ENCODE measurements around the gene PRDM5.

GRCh38 chr4:120730777-120731320 lies 191.7 kb downstream of the PRDM5 start:
- TF ChIP-seq, protein P1, sequence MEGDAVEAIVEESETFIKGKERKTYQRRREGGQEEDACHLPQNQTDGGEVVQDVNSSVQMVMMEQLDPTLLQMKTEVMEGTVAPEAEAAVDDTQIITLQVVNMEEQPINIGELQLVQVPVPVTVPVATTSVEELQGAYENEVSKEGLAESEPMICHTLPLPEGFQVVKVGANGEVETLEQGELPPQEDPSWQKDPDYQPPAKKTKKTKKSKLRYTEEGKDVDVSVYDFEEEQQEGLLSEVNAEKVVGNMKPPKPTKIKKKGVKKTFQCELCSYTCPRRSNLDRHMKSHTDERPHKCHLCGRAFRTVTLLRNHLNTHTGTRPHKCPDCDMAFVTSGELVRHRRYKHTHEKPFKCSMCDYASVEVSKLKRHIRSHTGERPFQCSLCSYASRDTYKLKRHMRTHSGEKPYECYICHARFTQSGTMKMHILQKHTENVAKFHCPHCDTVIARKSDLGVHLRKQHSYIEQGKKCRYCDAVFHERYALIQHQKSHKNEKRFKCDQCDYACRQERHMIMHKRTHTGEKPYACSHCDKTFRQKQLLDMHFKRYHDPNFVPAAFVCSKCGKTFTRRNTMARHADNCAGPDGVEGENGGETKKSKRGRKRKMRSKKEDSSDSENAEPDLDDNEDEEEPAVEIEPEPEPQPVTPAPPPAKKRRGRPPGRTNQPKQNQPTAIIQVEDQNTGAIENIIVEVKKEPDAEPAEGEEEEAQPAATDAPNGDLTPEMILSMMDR (IDR thresholded peaks at IDR 0.05; ENCODE audit: poor library complexity, severe bottlenecking): no peak
- no peak for TF ChIP-seq EZH2 (IDR thresholded peaks at IDR 0.05; ENCODE audit: borderline replicate concordance, insufficient read depth, low read length, poor library complexity, severe bottlenecking)
- no peak for TF ChIP-seq MXI1 (conservative IDR thresholded peaks at IDR 0.05; ENCODE audit: poor library complexity, severe bottlenecking)
- TF ChIP-seq RAD21 (conservative IDR thresholded peaks at IDR 0.05): no peak
- no peak for TF ChIP-seq EP300 (conservative IDR thresholded peaks at IDR 0.05; ENCODE audit: poor library complexity, severe bottlenecking)
- TF ChIP-seq, protein P2, sequence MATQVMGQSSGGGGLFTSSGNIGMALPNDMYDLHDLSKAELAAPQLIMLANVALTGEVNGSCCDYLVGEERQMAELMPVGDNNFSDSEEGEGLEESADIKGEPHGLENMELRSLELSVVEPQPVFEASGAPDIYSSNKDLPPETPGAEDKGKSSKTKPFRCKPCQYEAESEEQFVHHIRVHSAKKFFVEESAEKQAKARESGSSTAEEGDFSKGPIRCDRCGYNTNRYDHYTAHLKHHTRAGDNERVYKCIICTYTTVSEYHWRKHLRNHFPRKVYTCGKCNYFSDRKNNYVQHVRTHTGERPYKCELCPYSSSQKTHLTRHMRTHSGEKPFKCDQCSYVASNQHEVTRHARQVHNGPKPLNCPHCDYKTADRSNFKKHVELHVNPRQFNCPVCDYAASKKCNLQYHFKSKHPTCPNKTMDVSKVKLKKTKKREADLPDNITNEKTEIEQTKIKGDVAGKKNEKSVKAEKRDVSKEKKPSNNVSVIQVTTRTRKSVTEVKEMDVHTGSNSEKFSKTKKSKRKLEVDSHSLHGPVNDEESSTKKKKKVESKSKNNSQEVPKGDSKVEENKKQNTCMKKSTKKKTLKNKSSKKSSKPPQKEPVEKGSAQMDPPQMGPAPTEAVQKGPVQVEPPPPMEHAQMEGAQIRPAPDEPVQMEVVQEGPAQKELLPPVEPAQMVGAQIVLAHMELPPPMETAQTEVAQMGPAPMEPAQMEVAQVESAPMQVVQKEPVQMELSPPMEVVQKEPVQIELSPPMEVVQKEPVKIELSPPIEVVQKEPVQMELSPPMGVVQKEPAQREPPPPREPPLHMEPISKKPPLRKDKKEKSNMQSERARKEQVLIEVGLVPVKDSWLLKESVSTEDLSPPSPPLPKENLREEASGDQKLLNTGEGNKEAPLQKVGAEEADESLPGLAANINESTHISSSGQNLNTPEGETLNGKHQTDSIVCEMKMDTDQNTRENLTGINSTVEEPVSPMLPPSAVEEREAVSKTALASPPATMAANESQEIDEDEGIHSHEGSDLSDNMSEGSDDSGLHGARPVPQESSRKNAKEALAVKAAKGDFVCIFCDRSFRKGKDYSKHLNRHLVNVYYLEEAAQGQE (IDR thresholded peaks at IDR 0.05; ENCODE audit: borderline replicate concordance): no peak
- no peak for TF ChIP-seq TAF1 (IDR thresholded peaks at IDR 0.05; ENCODE audit: low read depth)
